Endothelial cell of umbilical vein (primary cell): Measurements from ENCODE around the gene ZNF609.

Experiments
- EZH2 ChIP-seq: IDR thresholded peaks from 2 replicates; pipeline ENCODE4 v1.6.1; 2012; ENCODE audit warnings: borderline replicate concordance, low read depth, mild to moderate bottlenecking, moderate library complexity, low read length, inconsistent platforms; ENCODE audit not compliant: severe bottlenecking
- POLR2A ChIP-seq: IDR thresholded peaks from 2 replicates; pipeline ENCODE4 v1.6.1; 2012; ENCODE audit warnings: low read depth, mild to moderate bottlenecking, control low read depth, low read length
- TF ChIP-seq, protein P1 (sequence below), 2 donors: IDR thresholded peaks; 1 replicate in 1 of 2; 2 replicates in 1 of 2; pipeline ENCODE4 v1.5.1; 2011; ENCODE audit warnings: low read length in 2 of 2, mild to moderate bottlenecking in 2 of 2, moderate library complexity in 2 of 2, control low read depth in 1 of 2, inconsistent platforms in 1 of 2, low read depth in 1 of 2; ENCODE audit not compliant: insufficient read depth in 1 of 2; ENCODE audit errors: extremely low read depth in 1 of 2

- TF ChIP-seq EZH2, result no peak
- TF ChIP-seq, protein P1, sequence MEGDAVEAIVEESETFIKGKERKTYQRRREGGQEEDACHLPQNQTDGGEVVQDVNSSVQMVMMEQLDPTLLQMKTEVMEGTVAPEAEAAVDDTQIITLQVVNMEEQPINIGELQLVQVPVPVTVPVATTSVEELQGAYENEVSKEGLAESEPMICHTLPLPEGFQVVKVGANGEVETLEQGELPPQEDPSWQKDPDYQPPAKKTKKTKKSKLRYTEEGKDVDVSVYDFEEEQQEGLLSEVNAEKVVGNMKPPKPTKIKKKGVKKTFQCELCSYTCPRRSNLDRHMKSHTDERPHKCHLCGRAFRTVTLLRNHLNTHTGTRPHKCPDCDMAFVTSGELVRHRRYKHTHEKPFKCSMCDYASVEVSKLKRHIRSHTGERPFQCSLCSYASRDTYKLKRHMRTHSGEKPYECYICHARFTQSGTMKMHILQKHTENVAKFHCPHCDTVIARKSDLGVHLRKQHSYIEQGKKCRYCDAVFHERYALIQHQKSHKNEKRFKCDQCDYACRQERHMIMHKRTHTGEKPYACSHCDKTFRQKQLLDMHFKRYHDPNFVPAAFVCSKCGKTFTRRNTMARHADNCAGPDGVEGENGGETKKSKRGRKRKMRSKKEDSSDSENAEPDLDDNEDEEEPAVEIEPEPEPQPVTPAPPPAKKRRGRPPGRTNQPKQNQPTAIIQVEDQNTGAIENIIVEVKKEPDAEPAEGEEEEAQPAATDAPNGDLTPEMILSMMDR (IDR thresholded peaks at IDR 0.05; ENCODE audit: extremely low read depth in 1 of 2, insufficient read depth in 1 of 2, low read depth in 1 of 2, low read length in 2 of 2), result no peak
- TF ChIP-seq POLR2A, result no peak
These were observed 271.9 kb downstream of the ZNF609 start for GRCh38 chr15:64732156-64732860.
